ENCODE data around the gene BCL2L12.
A peak's percentile ranks its signal among the peaks of the same experiment; 100 is the strongest.

The BCL2L12 gene

GRCh38 chr19:49665036-49665350 is 740 bp upstream of the BCL2L12 start:
- DNase-seq, result no peak

- DNase-seq, result no peak
Measured at GRCh38 chr19:49666120-49666444, 349 bp downstream of the BCL2L12 start.

GRCh38 chr19:49667473-49667872 is 1.7 kb downstream of the BCL2L12 start:
- DNase-seq, result no peak

- DNase-seq, result no peak
Measured at GRCh38 chr19:49669516-49669915, 3.8 kb downstream of the BCL2L12 start.

GRCh38 chr19:49672131-49672919 is 6.6 kb downstream of the BCL2L12 start:
- peak; percentile 74 for DNase-seq

- DNase-seq, result peak; percentile 71
Measured at GRCh38 chr19:49676136-49676783, 10.5 kb downstream of the BCL2L12 start.

GRCh38 chr19:49676784-49677230 is 11.1 kb downstream of the BCL2L12 start:
- DNase-seq, result peak; percentile 99

- peak; percentile 53 for DNase-seq
Measured at GRCh38 chr19:49677231-49677900, 11.6 kb downstream of the BCL2L12 start, which contains the start of gene PRMT1. Gene PRMT1 (plus strand): TSS chr19:49677271. CDS start chr19:49677281, 10 bp downstream.

GRCh38 chr19:49677901-49678674 is 12.4 kb downstream of the BCL2L12 start:
- DNase-seq, result peak; percentile 75

- no peak for DNase-seq
Measured at GRCh38 chr19:49678985-49679770, 13.4 kb downstream of the BCL2L12 start.

GRCh38 chr19:49679771-49680413 is 14.2 kb downstream of the BCL2L12 start:
- DNase-seq, result no peak

- DNase-seq, result peak; percentile 90
Measured at GRCh38 chr19:49680421-49681351, 15.0 kb downstream of the BCL2L12 start.

- no peak for DNase-seq
Measured at GRCh38 chr19:49681830-49682229, 16.1 kb downstream of the BCL2L12 start.

GRCh38 chr19:49682274-49682673 is 16.5 kb downstream of the BCL2L12 start:
- no peak for DNase-seq

GRCh38 chr19:49683814-49684250 is 18.1 kb downstream of the BCL2L12 start:
- no peak for DNase-seq

GRCh38 chr19:49684251-49684982 is 18.7 kb downstream of the BCL2L12 start:
- DNase-seq, result peak; percentile 11

GRCh38 chr19:49684983-49685553 is 19.3 kb downstream of the BCL2L12 start:
- no peak for DNase-seq

GRCh38 chr19:49685845-49686332 is 20.2 kb downstream of the BCL2L12 start:
- DNase-seq, result no peak

GRCh38 chr19:49686503-49687088 is 20.9 kb downstream of the BCL2L12 start:
- no peak for DNase-seq

Measured in stimulated activated naive CD4-positive, alpha-beta T cell treated with Interleukin-2 at 50 U/mL for 16 hours (primary cell).